Tibial nerve (tissue), 4 donors: ENCODE results near the gene TCP11.

Source experiments
- EP300 ChIP-seq, 2 donors: sonication (generic); formaldehyde crosslinking; IDR thresholded peaks; one replicate each; pipeline ENCODE4 v1.6.1; 2017; ENCODE audit warnings: antibody characterized with exemption in 2 of 2, mild to moderate bottlenecking in 1 of 2
- TF ChIP-seq, protein P1 (sequence below), 5 experiments: fragments of 200-600 bp in 3 of 5; fragments of 450-650 bp in 2 of 5; sonication (generic) in 3 of 5; IDR thresholded peaks; one replicate each; pipeline ENCODE4 v1.5.1; 2016 to 2019; ENCODE audit warnings: antibody characterized with exemption in 5 of 5, mild to moderate bottlenecking in 3 of 5, moderate library complexity in 2 of 5

DNA sequence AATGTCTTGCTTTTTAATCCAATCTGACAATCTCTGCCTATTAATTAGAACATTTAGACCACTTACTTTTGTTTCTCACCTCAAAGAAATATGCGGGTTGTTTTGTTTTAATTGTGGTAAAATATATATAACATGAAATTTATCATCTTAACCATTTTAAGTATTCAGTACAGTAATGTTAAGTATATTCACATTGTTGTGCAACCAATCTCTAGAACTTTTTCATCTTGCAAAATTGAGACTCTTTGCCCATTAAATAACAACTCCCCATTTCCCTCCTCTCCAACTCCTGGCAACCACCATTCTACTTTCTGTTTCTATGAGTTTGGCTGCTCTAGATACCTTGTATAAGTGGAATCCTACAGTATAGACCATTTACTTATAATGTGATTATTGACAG is 13.8 kb upstream of the TCP11 start:
- TF ChIP-seq, protein P1, sequence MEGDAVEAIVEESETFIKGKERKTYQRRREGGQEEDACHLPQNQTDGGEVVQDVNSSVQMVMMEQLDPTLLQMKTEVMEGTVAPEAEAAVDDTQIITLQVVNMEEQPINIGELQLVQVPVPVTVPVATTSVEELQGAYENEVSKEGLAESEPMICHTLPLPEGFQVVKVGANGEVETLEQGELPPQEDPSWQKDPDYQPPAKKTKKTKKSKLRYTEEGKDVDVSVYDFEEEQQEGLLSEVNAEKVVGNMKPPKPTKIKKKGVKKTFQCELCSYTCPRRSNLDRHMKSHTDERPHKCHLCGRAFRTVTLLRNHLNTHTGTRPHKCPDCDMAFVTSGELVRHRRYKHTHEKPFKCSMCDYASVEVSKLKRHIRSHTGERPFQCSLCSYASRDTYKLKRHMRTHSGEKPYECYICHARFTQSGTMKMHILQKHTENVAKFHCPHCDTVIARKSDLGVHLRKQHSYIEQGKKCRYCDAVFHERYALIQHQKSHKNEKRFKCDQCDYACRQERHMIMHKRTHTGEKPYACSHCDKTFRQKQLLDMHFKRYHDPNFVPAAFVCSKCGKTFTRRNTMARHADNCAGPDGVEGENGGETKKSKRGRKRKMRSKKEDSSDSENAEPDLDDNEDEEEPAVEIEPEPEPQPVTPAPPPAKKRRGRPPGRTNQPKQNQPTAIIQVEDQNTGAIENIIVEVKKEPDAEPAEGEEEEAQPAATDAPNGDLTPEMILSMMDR (IDR thresholded peaks at IDR 0.05): no peak
- TF ChIP-seq EP300 (IDR thresholded peaks at IDR 0.05): no peak
